HG03095 (cell line): ENCODE results near the gene DDIT3.
A peak's percentile ranks its signal among the peaks of the same experiment; 100 is the strongest.
"Not testable (repeated sequence)": the region's sequence is repeated elsewhere in the genome, so short reads cannot be mapped to it uniquely, and the experiment has no call there.

Source experiments
- ATAC-seq: cut with Tn5 transposase; IDR thresholded peaks from one replicate; pipeline ENCODE4 v1.9.1; 2021; ENCODE audit warnings: moderate library complexity; ENCODE audit not compliant: unreplicated experiment

DDIT3 gene, protein sequence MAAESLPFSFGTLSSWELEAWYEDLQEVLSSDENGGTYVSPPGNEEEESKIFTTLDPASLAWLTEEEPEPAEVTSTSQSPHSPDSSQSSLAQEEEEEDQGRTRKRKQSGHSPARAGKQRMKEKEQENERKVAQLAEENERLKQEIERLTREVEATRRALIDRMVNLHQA

DNA sequence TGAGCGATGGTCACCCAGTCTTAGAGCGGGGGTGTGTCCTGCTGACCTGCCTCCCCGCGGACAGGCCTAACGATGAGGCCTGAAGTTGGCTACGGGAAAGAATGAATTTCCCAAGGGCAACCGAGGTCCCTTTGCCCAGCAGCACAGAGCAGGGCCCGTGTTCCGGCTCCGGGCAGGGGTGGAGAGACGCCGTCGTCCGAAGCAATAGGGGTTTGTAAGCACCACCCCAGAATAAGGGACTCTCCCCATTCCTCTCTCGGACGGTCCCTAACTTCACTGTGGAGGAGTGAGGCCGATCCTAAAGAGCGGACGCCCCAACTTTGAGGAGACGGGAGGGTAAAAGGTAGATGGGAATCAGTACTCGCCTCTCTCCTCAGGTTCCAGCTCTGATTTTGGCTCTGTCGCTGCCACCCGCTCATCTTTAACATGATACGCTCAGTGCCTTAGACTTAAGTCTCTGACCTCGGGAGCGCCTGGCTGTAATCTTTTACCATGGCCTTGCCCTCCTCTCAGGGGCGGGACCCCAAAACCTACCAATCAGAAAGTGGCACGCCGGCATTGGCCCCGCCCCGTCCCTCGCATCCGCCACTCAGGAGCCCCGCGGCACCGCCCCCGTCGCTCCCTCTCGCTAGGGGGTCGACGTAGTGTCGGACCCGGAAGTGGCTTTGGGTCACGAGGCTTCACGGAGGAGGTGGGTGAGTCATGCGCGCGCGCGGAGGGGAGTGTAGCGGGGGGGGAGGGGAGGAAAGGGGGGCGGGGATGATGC, at the start of gene DDIT3:
Gene DDIT3, minus strand, starts transcription at position 462 of the 766 bp plus-strand sequence. CDS start 3,108 bp downstream, outside the sequence.
- peak; percentile 64 for ATAC-seq

DNA sequence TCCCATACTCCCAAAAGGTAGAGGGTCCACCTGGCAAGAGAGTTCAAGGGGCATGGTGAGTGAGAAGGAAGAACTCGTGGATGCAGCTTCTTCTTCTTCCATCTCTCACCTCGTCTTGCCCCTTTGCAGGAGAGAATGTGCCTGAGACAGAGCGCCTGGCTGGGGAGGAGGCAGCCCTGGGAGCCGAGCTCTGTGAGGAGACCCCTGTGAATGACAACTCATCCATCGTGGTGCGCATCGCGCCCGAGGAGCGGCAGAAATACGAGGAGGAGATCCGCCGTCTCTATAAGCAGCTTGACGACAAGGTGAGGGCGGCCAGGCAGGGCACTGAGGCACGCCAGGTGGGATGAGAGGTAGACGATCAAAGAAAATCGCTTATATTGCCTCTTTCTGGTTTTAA, 49.5 kb upstream of the DDIT3 start:
- no peak for ATAC-seq

DNA sequence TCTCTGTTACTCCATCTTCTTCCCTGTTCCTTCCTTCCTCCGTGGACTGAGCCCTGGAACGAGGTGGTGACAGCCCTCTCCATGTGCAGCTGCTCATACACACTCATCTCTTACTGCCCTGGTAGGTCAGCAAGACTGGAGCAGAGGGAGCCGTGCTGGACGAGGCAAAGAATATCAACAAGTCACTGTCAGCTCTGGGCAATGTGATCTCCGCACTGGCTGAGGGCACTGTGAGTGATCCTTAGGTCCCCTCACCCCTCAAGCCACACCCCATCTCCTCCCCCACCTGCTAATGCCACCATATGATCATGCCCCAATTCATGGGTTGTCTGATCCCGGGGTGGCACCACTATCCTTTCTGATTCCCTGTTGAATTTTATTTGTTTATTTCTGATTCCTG, 48.5 kb upstream of the DDIT3 start:
- ATAC-seq, result no peak

DNA sequence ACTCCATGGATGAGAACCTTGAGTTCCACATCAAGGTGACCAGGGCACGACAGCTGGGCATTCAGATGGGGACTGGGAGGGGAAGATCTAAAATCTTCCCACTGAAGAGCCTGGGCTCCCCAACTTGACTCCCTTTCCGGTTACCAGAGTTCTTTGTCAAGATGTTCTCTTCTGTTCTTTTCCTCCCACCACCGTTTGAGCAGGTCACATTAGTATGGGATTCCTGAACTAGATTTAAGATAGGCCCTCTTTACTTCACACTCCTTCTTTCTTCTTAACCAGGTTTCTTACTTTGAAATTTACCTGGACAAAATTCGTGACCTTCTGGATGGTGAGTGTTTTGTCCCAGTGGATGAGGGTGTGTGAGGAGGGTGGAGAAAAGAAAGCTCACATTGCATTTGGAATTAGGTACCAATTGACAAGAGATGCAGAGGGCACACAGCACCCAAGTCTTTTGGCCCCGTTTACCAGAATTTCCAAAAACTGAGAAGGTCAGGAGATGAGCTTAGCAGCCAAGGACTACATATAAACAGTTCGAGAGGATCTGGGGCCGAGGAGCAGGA, 43.9 kb upstream of the DDIT3 start:
- ATAC-seq, result no peak

DNA sequence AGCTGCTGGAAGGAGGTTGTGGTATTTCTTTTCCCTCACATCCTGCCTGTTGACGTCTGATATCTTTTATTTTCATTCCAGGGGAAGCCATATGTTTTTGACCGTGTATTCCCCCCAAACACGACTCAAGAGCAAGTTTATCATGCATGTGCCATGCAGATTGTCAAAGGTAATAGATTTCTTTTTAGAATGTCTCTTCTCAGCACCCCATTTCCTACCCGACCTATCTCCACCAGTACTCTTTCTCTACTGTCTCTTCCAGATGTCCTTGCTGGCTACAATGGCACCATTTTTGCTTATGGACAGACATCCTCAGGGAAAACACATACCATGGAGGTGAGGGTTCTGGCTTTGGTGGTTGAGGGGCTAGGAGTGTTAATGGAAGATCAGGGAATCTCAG, 43.0 kb upstream of the DDIT3 start:
- no peak for ATAC-seq

DNA sequence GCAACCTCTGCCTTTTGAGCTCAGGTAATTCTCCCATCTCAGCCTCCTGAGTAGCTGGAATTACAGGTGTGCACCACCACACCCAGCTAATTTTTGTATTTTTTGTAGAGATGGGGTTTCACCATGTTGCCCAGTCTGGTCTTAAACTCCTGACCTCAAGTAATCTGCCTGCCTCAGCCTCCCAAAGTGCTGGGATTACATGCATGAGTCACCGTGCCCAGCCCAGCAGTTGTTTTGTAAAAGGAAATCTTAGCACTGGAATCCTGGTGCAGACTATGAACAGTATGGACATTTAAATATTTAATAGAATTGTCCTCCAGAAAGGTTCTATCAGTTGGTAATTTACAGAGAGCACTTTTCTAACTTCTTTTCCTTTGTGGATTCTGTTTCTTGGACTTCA, 40.8 kb upstream of the DDIT3 start:
- not testable (repeated sequence) for ATAC-seq

DNA sequence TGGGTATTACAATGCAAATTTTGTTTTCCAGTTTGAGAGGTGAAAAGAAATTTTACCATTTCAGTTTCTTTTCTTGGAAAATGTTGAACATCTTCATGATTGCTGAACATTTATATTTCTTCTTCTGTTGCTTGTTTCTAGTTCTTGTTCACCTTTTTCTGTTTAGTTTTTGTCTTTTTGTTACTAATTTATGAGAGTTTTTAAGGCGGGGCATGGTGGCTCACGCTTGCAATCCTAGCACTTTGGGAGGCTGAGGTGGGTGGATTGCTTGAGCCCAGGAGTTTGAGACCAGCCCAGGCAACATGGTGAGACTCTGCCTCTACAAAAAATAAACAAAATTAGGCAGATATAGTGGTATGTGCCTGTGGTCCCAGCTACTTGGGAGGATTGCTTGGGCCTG, 40.2 kb upstream of the DDIT3 start:
- no peak for ATAC-seq

DNA sequence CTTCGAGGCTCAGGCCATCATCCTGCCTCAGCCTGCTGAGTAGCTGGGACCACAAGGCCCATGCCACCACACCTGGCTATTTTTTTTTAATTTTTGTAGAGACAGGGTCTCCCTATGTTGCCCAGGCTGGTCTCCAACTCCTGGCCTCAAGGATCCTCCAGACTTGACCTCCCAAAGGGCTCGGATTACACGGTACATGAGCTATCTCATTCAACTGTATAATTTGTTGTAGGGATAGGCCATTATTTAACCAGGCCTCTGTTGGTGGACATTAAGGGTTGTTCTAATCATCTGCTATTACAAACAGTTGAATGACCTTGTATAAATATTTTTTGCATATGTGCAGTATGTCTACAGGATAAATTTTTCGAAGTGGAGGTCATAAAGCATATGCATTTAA, 38.5 kb upstream of the DDIT3 start:
- ATAC-seq, result no peak

DNA sequence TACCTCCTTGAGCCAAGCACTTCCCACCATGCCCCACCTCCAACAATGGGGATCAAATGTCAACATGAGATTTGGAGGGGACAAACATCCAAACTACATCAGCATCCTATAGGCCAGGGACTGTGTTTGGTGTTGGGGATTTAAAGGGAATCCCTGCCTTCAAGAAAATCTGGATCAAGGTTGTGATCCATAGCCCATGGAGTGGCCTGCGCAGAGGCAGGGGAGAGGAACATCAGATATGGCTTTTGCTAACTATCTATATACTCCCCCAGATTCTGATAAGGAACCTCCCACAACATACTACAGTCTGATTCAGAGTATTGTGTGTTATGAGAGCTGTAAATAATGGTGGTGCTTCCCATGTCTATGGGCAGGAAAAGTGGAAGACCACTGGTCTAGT, 34.6 kb upstream of the DDIT3 start:
- no peak for ATAC-seq

DNA sequence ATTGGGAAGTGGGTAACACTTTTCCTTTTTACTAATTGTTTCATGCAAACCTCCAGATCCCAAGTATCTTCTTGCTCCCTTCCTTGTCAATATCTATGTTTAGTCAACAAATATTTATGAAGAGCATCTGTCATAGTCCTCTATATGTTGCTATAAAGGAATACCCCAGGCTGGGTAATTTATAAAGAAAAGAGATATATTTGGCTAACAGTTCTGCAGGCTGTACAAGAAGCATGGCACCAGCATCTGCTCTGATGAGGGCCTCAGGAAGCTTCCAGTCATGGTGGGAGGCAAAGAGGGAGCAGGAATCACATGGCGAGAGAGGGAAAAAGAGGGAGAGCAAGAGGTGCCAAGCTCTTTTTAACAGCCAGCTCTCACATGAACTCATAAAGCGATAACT, 34.1 kb upstream of the DDIT3 start:
- ATAC-seq, result no peak

DNA sequence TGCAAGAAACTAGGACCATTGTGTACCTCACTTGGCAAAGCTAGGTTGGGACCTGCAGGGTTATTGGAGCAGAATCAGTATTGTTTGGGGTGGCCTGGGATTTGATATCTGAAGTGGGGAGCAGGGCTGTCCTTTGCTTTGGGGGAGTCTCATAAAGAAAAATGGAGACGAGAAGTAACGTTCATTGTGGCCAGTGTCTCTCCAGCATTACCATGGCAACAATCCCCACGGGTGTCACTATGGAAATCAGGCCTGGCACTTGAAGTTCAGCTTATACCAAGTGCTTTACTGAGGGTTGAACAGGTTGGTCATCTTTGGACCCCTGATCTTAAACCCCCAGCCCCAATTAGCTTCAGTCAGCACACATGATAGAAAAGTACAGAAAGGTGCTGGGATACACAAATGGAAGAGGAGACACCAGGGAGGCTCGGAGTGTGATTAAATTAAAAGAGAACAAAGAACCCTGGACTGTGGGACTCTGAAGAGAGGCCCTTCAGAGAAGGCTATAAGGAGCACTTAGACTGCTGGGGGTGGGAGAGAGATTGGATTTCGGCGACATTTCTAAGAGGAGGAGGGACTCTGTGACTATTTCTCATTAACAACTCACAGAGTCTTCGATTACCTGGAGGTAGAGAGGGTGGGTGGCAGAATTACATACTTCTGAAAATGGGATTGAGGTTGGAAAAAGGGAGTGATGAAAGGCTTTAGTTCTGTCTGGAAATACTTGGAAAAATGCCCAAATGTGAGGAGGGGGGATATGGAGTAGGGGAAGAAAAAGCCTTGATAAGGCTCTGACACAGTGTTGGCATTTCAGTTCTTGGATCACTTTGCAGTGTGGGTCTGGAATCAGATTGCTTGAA, 33.3 kb upstream of the DDIT3 start:
- no peak for ATAC-seq

DNA sequence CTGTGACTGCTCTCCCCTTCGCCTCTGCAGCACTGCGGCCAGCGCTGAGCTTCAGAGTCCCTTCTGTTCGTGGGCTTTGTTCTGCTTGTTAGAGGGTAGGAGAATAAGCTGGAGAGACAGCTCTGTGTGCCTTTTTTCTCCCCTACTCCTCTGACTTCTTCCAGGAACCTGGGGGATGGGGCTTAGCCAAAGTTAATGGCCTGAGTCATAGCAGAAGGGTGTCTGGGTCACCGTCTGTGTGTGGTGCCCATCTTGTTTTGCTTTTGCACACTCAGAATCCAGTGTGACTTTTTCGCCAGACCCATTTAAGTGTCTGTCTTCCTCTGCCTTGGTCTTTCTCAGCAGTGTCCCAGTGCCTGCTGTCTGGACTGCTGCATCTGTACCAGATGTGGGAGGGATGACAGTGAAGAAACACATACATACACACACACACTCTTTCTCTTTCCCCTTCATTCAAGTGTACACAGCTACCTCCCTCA, 32.6 kb upstream of the DDIT3 start:
- no peak for ATAC-seq

DNA sequence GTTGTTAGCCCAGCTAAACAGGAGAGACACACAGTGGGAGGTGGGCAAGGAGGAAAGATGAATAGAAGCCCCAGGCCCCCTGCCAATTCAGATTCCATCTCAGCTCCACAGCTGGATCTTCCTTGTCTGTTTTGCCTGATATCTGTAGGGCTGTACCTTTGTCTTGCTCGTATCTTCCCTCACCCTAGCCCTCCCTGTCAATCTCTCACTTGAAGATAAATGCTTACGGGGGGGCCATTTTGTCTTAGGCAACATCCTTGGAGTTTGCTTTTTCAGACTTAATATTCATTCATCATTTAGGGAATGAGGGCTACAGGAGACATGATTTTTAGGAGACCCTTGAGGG, 32.0 kb upstream of the DDIT3 start:
- ATAC-seq, result no peak

DNA sequence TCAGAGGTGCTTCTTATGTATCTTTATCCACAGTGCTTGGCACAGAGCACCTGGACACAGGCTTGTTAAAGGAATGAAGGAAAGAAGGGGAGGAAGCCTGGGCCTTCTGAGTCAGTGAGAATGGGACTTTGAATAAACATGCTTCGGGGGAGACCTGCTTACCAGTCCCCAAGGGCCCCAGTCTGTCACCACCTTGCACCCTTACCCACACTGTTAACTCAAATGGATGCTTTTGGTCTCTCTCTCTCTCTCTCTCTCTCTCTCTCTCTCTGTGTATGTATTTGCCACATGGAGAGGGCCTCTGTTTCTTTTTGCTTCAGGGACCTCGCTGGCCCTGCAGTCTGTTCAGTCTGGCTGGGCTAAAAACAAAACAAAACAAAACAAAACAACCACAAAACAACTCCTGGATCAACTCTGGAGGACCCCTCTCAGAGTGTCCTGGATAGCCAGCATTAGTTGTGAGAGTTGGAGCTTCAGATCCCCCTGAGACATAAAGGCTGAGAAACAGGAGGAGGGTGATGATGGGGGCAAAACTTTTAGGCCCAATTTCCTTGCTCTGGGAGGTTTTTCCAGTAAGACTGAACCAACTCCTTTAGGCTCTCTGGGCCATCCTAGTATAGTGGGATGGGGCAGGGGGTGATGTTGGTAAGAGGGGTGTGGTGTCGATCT, 31.5 kb upstream of the DDIT3 start:
- no peak for ATAC-seq

DNA sequence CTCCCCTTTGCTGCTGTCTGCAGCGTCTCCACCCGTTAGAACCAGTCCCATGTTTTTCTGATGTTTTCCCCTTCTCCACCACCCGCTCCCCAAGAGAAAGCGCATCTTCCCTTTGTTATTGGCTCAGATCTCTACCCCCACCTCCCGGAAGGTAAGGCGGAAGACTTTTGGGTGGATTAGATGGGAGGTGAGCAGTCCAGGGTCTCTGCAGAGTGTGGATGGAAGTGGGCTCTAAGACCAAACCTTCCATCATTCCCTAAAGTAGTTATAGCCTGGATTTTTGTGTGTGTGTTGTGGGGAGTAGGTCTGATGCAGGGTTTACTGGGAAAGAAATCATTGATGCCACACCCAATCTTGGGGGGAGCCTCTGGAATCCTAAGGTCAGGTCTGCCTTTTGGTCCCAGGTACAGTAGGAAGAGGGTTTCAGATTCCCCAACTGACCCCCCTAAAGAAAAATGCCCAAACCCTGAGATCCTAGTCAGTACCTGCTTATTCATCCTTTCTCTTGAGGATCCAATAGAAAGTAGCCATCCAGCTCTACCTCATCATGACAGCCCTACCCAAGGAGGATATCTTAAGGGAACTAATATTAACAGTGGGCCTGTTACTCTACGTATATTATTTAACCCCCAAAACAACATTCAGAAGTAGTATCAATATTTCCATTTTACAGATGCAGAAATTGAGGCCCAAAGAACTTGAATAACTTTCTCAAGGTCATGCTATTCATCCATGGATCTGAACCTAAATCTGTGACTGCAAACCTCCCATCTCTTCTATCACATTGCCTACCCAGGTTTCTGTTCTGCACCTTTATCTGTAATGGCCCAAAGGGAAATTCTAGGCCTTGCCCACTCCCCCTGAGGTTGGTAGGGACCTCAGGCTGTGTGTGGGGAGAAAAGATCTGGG, 30.6 kb upstream of the DDIT3 start:
- ATAC-seq, result no peak

DNA sequence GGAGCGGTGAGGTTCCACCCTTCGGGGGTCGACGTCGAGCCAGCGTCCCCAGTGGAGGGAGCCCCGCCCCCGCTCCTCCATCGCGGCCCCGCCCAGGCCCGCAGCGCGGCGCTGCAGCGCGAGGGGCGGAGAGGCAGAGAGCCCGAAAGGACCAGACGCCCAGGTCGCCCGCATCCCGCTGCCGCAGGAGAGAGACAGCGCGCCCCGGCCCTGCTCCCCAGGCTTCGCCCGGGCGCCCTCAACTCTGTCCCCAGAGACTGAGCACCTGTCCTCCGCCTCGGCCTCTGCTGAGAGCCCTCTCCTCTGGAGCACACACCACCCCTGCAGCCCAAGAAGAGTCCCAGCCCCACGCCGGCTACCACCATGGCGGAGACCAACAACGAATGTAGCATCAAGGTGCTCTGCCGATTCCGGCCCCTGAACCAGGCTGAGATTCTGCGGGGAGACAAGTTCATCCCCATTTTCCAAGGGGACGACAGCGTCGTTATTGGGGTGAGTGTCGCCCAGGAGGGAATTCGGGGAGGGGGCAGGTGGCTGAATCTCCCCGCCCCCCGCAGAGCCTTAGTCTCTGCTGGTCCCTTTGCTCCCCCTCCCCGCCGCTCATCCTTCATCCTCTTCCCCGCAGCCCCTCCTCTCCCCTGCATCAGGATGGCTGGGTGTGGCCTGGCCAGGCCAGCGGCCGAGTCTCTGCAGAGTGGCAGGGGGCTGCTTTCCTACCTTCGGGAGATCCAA, 29.8 kb upstream of the DDIT3 start, which contains the start of gene KIF5A:
Gene KIF5A, plus strand, starts transcription at position 136 of the 732 bp plus-strand sequence. Its CDS starts 228 bp downstream, at position 364.
- ATAC-seq, result no peak

DNA sequence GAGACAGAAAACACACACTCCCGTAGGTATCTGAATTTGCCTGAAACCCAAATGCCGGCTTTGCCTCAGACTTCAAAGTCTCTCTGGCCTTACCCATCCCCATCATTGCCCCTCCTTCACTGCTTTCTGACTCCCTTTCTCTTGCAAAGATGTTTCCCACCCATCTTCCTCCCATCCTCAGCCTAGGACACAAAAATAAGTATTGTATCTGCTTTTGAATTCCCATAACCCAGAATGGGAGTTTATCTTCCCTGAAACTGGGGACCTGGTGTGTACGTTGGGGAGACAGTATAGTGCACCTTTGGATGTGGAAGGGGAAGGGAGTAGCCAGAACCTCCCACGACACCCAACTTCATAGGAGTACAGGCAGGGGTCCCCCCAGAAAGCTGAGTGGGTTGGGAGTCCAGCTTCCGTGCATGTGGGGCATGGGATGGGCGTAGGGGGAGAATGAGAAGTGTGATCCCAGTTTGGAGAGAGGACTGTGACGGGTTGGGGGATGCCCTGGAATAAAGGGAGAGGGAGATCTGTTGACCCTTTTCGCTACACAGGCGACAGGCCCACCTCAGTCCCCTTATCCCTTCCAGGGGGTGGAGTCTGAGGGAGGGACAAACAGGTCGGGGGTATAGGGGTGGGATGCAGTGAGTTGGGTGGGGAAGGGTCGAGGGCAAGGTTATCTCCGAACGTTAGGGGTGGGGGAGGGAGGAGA, 29.0 kb upstream of the DDIT3 start:
- ATAC-seq, result no peak

DNA sequence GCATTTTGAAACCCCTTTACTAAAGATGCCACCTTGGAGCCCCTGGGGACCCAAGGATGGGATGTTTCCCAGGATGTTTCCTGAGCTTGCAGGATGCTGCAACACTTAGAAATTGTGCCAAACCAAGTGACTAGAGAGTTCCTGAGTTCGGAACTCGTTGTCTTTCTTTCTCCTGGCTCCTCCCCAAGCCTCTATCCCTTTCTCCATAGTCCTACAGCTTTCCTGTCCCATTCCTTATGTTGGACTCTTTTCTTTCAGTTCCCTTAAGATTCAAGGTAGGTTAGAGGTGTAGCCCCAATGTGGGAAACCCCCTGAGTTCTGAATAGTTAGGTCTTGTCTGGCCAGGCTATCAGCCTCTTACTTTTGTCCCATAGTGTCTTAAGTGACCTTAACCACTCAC, 28.2 kb upstream of the DDIT3 start:
- ATAC-seq, result no peak

DNA sequence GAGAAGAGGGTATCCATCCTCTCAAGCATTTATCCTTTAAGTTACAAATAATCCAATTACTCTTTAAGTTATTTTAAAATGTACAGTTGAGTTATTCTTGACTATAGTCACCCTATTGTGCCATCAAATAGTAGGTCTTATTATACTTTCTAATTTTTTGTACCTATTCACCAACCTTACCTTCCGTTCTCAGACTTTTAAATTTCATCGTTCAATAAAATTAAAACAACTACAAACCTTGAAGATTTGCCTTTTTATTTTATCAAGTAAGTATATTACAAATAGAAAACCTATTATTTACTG, 27.6 kb upstream of the DDIT3 start:
- no peak for ATAC-seq
